AG20443 (cell line): ENCODE results near the gene TOP3B.

Experiments used
- DNase-seq: peaks from one replicate; pipeline ENCODE4 v3.0.0; 2012; ENCODE audit warnings: low spot score, mixed read lengths

TOP3B gene

GRCh38 chr22:22010358-22010757 lies 27.8 kb upstream of the TOP3B start:
- DNase-seq = no peak

DNA sequence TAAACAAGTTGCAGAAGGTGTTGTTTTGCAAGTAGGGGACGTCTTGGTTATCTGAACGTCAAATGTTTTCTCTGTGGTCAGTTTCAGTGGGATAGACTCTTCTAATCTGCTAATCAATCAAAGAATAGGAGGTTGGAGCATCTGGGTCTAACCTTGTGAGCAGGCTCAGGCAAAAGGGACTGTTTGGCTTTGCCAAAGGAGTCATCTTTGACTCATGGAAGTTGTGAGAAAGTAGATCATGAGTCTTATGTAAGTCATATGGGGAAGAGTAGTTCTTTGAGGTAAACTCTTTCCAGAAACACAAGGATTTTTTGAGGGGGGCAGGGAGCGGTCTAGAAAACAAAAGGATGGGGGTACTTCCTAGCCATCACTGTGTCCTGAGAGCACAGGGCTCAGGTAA lies 27.1 kb upstream of the TOP3B start:
- no peak for DNase-seq

DNA sequence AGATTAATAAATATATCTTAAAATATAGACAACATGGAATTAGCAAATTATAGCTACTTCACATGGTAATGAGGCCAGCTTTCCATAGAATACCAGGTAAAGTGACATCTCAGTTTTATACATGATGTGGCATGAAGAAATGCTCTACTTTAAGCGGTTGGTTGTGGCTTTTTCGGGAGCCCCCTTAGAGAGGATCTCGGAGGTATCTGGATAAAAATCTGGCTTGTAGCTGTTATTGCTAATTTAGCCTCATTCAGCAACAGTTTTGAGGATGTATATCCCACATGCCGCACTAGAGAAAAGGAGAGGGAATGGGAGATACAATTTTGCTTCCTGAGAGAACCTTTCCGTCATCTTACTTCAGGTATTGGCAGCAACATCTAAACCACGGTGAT lies 24.0 kb upstream of the TOP3B start:
- DNase-seq = no peak

- DNase-seq = no peak
Measured at GRCh38 chr22:22005945-22006595, 23.5 kb upstream of the TOP3B start.

DNA sequence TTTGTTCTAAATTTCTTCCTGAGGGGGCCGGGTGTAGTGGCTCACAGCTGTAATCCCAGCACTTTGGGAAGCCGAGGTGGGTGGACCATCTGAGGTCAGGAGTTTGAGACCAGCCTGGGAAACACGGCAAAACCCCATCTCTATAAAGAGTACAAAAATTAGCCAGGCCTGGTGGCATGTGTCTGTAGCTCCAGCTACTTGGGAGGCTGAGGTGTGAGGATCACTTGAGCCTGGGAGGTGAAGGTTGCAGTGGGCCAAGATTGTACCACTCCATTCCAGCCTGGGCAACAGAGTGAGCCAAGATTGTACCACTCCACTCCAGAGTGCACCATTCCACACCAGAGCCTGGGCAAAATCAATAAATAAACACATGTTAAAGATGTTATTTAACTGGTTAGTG lies 20.6 kb upstream of the TOP3B start:
- no peak for DNase-seq

DNA sequence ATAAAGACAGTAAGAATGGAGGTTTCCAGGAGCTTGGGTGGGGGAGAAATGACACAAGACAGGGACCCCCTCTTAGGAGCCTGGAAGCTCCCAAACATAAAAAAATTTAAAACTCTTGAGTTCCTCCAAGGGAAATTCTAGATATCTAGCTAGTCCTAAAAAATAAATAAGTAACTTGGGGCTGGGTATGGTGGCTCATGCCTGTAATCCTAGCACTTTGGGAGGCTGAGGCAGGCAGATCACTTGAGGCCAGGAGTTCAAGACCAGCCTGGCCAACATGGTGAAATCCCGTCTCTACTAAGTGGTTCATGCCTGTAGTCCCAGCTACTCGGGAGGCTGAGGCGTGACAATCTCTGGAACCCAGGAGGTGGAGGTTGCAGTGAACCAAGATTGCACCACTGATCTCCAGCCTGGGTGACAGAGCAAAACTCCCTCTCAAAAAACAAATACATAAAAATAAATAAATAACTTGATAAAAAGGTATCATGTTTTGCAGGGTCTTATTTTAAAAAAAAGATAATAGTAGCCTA lies 20.0 kb upstream of the TOP3B start:
- DNase-seq = no peak

GRCh38 chr22:22001664-22002525 lies 19.3 kb upstream of the TOP3B start:
- DNase-seq = no peak

- no peak for DNase-seq
Measured at GRCh38 chr22:21998595-21999247, 16.1 kb upstream of the TOP3B start.

- no peak for DNase-seq
Measured at GRCh38 chr22:21996175-21996720, 13.7 kb upstream of the TOP3B start.

GRCh38 chr22:21995660-21996059 lies 13.1 kb upstream of the TOP3B start:
- DNase-seq = no peak

GRCh38 chr22:21994881-21995444 lies 12.4 kb upstream of the TOP3B start:
- DNase-seq = no peak

GRCh38 chr22:21992593-21993237 lies 10.1 kb upstream of the TOP3B start:
- DNase-seq = peak; percentile 2

DNA sequence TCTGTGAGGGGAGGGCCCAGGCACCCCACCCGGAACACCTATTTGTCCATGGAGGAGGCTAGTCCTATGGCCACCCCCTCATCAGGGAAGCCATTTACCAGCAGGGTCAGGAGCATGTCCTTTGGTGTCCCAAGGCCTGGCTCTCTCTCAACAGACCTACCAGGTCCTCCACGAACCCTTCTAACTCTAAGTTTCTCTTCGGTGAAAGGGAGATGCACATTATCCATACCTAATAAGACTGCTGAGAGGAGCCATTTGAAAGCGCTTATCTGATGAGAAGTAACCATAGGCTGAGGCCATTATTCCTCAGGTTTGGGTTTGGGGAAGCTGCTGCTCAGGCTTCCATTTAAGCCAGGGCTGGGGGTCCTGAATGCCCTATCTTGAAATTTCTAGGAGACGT lies 9.2 kb upstream of the TOP3B start:
- peak; percentile 4 for DNase-seq

GRCh38 chr22:21991304-21991596 lies 8.7 kb upstream of the TOP3B start:
- DNase-seq = no peak

DNA sequence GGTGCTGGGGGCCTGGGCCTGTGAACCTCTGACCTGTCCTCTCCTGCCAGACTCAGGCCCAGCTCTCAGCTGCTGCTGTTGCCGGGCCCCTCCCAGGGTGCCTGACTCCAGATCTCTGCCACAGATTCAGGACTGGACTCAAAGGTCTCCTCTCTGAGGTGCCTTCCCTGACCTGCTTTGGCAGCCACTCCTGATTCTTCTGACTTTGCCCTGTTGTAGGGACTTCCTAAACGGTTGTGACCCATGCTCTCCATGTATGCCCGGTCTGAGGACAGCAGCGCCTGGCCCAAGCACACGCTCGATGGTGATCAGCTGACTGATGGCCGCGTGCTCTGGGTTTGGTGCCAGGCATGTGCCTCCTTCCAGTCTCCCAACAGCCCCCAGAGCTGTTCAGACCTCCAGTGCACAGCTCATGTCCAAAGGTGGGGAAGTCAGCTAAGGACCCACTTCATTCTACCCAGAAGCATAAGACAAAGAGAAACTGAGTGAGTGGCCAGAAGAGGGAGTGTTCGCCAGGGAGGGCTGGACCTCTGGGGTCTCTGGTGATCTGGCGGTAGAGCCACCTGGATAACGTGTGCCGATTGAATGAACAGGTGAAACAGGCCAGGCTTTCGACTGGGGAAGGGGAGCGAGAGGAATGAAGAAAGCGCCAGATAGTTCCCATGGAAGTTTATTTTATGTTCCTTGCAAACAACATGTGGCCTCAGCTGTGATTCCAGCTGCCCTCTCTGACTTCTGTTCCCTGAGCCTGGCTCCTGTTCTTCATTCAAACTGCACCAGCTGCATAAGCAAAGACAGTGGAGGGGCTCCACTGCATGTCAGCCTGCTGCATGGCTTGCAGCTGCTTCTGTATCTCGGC lies 8.1 kb upstream of the TOP3B start:
- peak; percentile 8 for DNase-seq

- peak; percentile 2 for DNase-seq
Measured at GRCh38 chr22:21989049-21989448, 6.5 kb upstream of the TOP3B start.

DNA sequence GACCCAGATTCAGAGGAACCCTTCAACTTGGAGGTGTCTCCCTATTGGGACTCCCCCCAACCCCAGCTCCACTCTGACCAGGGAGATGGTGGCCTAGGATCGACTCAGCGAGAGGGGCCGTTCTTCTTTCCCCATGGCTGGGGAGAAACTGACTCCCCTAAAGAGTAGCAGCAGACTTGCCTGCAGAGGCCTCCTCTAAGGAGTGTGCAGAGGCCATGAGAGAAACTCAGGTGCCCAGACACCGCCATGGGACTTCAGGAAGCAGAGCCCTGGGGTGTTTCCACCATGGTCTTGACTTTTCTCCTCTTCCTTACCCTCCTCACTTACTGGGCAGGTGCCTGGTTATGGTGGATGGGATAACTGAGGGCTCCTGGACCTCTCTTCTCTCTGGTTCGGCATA lies 2.6 kb upstream of the TOP3B start:
- DNase-seq = no peak

GRCh38 chr22:21984793-21985192 lies 2.2 kb upstream of the TOP3B start:
- peak; percentile 37 for DNase-seq

DNA sequence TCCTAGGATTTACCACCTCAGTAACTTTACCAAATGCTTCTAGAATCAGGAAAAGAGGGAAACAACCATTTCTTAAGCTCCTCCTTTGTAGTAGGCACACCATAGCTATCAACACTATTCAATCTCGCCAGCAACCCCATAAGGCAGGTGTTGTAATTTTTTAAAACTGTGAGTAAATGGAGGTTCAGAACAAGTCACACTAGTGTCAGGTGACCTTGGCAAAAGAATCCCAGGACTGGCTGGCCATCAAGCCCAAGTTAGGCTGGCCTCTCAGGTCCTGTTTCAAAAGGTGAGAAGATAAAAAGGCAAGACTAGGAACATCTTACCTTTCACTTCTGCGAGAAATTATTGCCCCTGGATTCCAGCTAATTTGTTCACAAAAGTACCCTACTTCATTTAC lies 713 bp downstream of the TOP3B start:
- no peak for DNase-seq

DNA sequence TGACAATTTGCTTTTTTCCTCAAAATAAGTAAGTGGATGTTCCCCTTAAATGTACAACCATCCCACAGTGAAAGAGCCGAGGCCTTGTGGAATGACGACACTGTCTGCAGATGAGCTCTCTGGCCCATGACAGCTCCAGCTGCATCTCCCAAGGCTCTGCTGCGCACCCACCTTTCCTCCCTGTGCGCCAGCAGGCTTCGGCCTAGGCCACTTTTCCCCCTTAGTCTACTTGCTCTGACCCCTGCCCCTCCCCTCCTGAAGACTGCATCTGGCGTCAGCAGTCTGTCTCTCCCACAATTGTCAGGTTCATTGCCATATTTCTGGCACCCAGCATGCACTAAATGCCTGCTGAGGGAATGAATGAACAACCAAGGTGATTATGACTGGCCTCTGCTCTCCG lies 2.0 kb downstream of the TOP3B start:
- DNase-seq = no peak
